OCI-LY1 (cell line): ENCODE data around the gene FYN.

ENCODE experiments used
- CTCF ChIP-seq: fragments of 200-600 bp; sonication (generic), shearing (Covaris generic); IDR thresholded peaks from 2 replicates; pipeline ENCODE4 v1.5.1; 2017; ENCODE audit warnings: mild to moderate bottlenecking, antibody characterized with exemption, low read length, moderate library complexity, mixed read lengths
- EZH2 ChIP-seq: fragments of 200-600 bp; sonication (generic), shearing (Covaris generic); IDR thresholded peaks from 2 replicates; pipeline ENCODE4 v1.8.0; 2017; ENCODE audit warnings: borderline replicate concordance, mixed run types, mild to moderate bottlenecking, antibody characterized with exemption, low read length, moderate library complexity, mixed read lengths

GRCh38 chr6:111669326-111669725 is 203.9 kb downstream of the FYN start:
- no peak for TF ChIP-seq CTCF
- TF ChIP-seq EZH2 = no peak
